ENCODE results near the gene LCN1. TPM values are rescaled to one million over a fixed set of nuclear protein-coding genes. Genes with fewer than 3 reads are reported as not detected.

The LCN1 gene
- total RNA-seq, 1 experiment from 2014 or later = not detected

- no peak overlapping the region for H3K27ac Mint-ChIP-seq
- no CpG with 5 or more reads among the region's 13 CpGs for WGBS (ENCODE audit: extremely low coverage, insufficient read length, low lambda C conversion rate)
Observed at GRCh38 chr9:135551456-135551855, 30.2 kb downstream of the LCN1 start.

More at GRCh38 chr9:135551456-135551855, 30.2 kb downstream of the LCN1 start:
- no peak for DNase-seq
- Mint-ChIP-seq H3K4me1 (peaks cover 5 to 11% of the 10 kb centered on the region in 2 experiments; a peak in 2 of 4 replicates), H3K36me3 (ENCODE audit: insufficient read depth in 1 of 3, low read depth in 3 of 3) (no peaks in the 10 kb centered on the region), H3K9me3 (peaks cover 0 to 3% of the 10 kb centered on the region in 2 experiments; a peak in 1 of 5 replicates), H3K4me3 (no peak overlapping the region), H3K27me3 (ENCODE audit: low read depth) (peaks cover 4% of the 10 kb centered on the region; the same call in 1 of the 2 replicates)
- no peak overlapping the region for H3K4ac ChIP-seq (ENCODE audit: low read depth, low read length)
- no peak for TF ChIP-seq CTCF (conservative IDR thresholded peaks at IDR 0.05)
- H4K91ac ChIP-seq (ENCODE audit: insufficient read length, low read depth, low read length) = no peak overlapping the region
- no peaks in the 10 kb centered on the region for H4K20me1 ChIP-seq (ENCODE audit: control insufficient read depth, insufficient read depth, insufficient read length)
- no peaks in the 10 kb centered on the region for H3K23me2 ChIP-seq (ENCODE audit: insufficient read length, low read depth, low read length, poor library complexity, severe bottlenecking)
- H3K27me3 ChIP-seq (ENCODE audit: insufficient read depth, low read length) = no peaks in the 10 kb centered on the region
- no peak overlapping the region for H4K8ac ChIP-seq (replicated peaks; ENCODE audit: insufficient read length, low read depth, low read length)
- H3K27ac ChIP-seq (ENCODE audit: insufficient read length, low read depth, low read length) = no peak overlapping the region
- H2BK12ac ChIP-seq (ENCODE audit: insufficient read length, low read depth, low read length) = no peak overlapping the region
- no peak overlapping the region for H2BK5ac ChIP-seq (ENCODE audit: insufficient read length, low read length)
- no peak overlapping the region for H3K23ac ChIP-seq (ENCODE audit: insufficient read length, low read depth, low read length)
- no peak overlapping the region for H3T11ph ChIP-seq (ENCODE audit: low read length)
- H2AK5ac ChIP-seq (ENCODE audit: insufficient read length, low read length) = no peak overlapping the region
- H3K18ac ChIP-seq (ENCODE audit: insufficient read length, low read depth, low read length) = no peak overlapping the region
- H2AFZ ChIP-seq (ENCODE audit: low read length) = no peak overlapping the region
- no peak overlapping the region for H2BK120ac ChIP-seq (ENCODE audit: low read depth, low read length, poor library complexity, severe bottlenecking)
- no peak overlapping the region for H2BK20ac ChIP-seq (ENCODE audit: low read depth, low read length, poor library complexity, severe bottlenecking)
- H4K5ac ChIP-seq (ENCODE audit: insufficient read length, low read depth, low read length) = no peak overlapping the region
- no peaks in the 10 kb centered on the region for H3K79me2 ChIP-seq (ENCODE audit: insufficient read depth, low read length)
- H3K56ac ChIP-seq (ENCODE audit: insufficient read length, low read depth, low read length) = no peak overlapping the region
- no peak overlapping the region for H2BK15ac ChIP-seq (ENCODE audit: low read depth, low read length)
- H3K79me1 ChIP-seq (ENCODE audit: insufficient read depth, low read depth, low read length, poor library complexity, severe bottlenecking) = no peaks in the 10 kb centered on the region
- H3K14ac ChIP-seq (ENCODE audit: insufficient read depth, low read length) = no peak overlapping the region
- no peak overlapping the region for H3K4me2 ChIP-seq (ENCODE audit: insufficient read depth, insufficient read length, low read length)
- no peaks in the 10 kb centered on the region for H3K4me1 ChIP-seq (ENCODE audit: insufficient read depth, low read length)
- no peak overlapping the region for H3K9ac ChIP-seq (ENCODE audit: extremely low read depth, insufficient read length, low read length)
- no peaks in the 10 kb centered on the region for H3K9me3 ChIP-seq (ENCODE audit: control insufficient read depth, low read depth, low read length)
